Stimulated activated naive CD4-positive, alpha-beta T cell treated with Interleukin-2 at 50 U/mL for 16 hours (primary cell): ENCODE results near the gene GIPC3.
A peak's percentile ranks its signal among the peaks of the same experiment; 100 is the strongest.

Source experiments
- DNase-seq: peaks from one replicate; lab custom pipeline; 2025; lab: John Stamatoyannopoulos, UW

GIPC3 gene

GRCh38 chr19:3585301-3586126 is at the start of gene GIPC3:
Gene GIPC3, plus strand, starts transcription at chr19:3585478. Its CDS starts 120 bp downstream, at chr19:3585598.
- DNase-seq, result no peak

GRCh38 chr19:3535563-3535965 is 49.7 kb upstream of the GIPC3 start:
- DNase-seq, result no peak

GRCh38 chr19:3535981-3536380 is 49.3 kb upstream of the GIPC3 start:
- no peak for DNase-seq

GRCh38 chr19:3536429-3537100 is 48.7 kb upstream of the GIPC3 start:
- no peak for DNase-seq

- DNase-seq, result no peak
Measured at GRCh38 chr19:3537101-3537437, 48.2 kb upstream of the GIPC3 start.

- DNase-seq, result no peak
Measured at GRCh38 chr19:3537438-3538240, 47.6 kb upstream of the GIPC3 start.

GRCh38 chr19:3538258-3538929 is 46.9 kb upstream of the GIPC3 start:
- no peak for DNase-seq

GRCh38 chr19:3538965-3539755 is 46.1 kb upstream of the GIPC3 start, which contains the start of gene TEKTIP1:
Gene TEKTIP1, plus strand, starts transcription at chr19:3539174. Its CDS starts 4 bp downstream, at chr19:3539178.
- DNase-seq, result no peak

GRCh38 chr19:3539756-3540118 is 45.5 kb upstream of the GIPC3 start:
- no peak for DNase-seq

- no peak for DNase-seq
Measured at GRCh38 chr19:3543150-3544057, 41.9 kb upstream of the GIPC3 start.

GRCh38 chr19:3544058-3544376 is 41.3 kb upstream of the GIPC3 start:
- DNase-seq, result no peak

GRCh38 chr19:3544742-3545668 is 40.3 kb upstream of the GIPC3 start:
- peak; percentile 64 for DNase-seq

GRCh38 chr19:3545669-3546034 is 39.6 kb upstream of the GIPC3 start:
- no peak for DNase-seq

GRCh38 chr19:3546119-3546518 is 39.2 kb upstream of the GIPC3 start:
- DNase-seq, result no peak

GRCh38 chr19:3547301-3547731 is 38.0 kb upstream of the GIPC3 start:
- DNase-seq, result peak; percentile 12

GRCh38 chr19:3547767-3548282 is 37.5 kb upstream of the GIPC3 start:
- DNase-seq, result no peak

- no peak for DNase-seq
Measured at GRCh38 chr19:3548606-3549005, 36.7 kb upstream of the GIPC3 start.

GRCh38 chr19:3549816-3550215 is 35.5 kb upstream of the GIPC3 start:
- DNase-seq, result no peak
